Mesothelial cell of epicardium (in vitro differentiated cells): Measurements from ENCODE around the gene ZNRF1. TPM values are rescaled to one million over a fixed set of nuclear protein-coding genes. Genes with fewer than 3 reads are reported as not detected.

Experiments used
- DNase-seq, 2 experiments: peaks; one replicate each; pipeline ENCODE4 v3.0.0; 2021; ENCODE audit warnings: low spot score in 2 of 2; ENCODE audit not compliant: unreplicated experiment in 2 of 2
- H3K27ac Mint-ChIP-seq: 2 replicates; pipeline ENCODE4 v1.8.0; 2021; ENCODE audit warnings: mixed read lengths
- H3K27me3 Mint-ChIP-seq: 2 replicates; pipeline ENCODE4 v1.8.0; 2021; ENCODE audit warnings: low read depth, mixed read lengths
- H3K36me3 Mint-ChIP-seq: 2 replicates; pipeline ENCODE4 v1.8.0; 2021; ENCODE audit warnings: mixed read lengths
- H3K4me1 Mint-ChIP-seq: 2 replicates; pipeline ENCODE4 v1.8.0; 2021; ENCODE audit warnings: mixed read lengths
- H3K4me3 Mint-ChIP-seq: 2 replicates; pipeline ENCODE4 v1.8.0; 2021; ENCODE audit warnings: mild to moderate bottlenecking, moderate library complexity, mixed read lengths
- H3K9me3 Mint-ChIP-seq: 2 replicates; pipeline ENCODE4 v1.8.0; 2021; ENCODE audit warnings: mixed read lengths
- total RNA-seq: library from RNA; stranded (reverse); gene quantifications from 3 replicates; pipeline ENCODE4 v1.2.1, GENCODE V29; 2021
- TF ChIP-seq, protein P1 (sequence below): fragments of 200-600 bp; sonication (generic); IDR thresholded peaks from one replicate; pipeline ENCODE4 v1.5.0; 2021; ENCODE audit warnings: antibody characterized with exemption; ENCODE audit not compliant: unreplicated experiment

The ZNRF1 gene
- total RNA-seq, 1 donor from 2014 or later: 52.9 TPM

- Mint-ChIP-seq H3K27me3 (no peaks in the 10 kb centered on the region), H3K9me3 (peaks cover 6% of the 10 kb centered on the region), H3K27ac (peak overlapping the region; percentile 69), H3K4me3 (no peak overlapping the region), H3K36me3 (peaks cover 12% of the 10 kb centered on the region), H3K4me1 (peaks cover 20% of the 10 kb centered on the region)
- no peak for DNase-seq
- TF ChIP-seq, protein P1, sequence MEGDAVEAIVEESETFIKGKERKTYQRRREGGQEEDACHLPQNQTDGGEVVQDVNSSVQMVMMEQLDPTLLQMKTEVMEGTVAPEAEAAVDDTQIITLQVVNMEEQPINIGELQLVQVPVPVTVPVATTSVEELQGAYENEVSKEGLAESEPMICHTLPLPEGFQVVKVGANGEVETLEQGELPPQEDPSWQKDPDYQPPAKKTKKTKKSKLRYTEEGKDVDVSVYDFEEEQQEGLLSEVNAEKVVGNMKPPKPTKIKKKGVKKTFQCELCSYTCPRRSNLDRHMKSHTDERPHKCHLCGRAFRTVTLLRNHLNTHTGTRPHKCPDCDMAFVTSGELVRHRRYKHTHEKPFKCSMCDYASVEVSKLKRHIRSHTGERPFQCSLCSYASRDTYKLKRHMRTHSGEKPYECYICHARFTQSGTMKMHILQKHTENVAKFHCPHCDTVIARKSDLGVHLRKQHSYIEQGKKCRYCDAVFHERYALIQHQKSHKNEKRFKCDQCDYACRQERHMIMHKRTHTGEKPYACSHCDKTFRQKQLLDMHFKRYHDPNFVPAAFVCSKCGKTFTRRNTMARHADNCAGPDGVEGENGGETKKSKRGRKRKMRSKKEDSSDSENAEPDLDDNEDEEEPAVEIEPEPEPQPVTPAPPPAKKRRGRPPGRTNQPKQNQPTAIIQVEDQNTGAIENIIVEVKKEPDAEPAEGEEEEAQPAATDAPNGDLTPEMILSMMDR: no peak
Measured at GRCh38 chr16:75053791-75054555, 55.1 kb downstream of the ZNRF1 start.

DNA sequence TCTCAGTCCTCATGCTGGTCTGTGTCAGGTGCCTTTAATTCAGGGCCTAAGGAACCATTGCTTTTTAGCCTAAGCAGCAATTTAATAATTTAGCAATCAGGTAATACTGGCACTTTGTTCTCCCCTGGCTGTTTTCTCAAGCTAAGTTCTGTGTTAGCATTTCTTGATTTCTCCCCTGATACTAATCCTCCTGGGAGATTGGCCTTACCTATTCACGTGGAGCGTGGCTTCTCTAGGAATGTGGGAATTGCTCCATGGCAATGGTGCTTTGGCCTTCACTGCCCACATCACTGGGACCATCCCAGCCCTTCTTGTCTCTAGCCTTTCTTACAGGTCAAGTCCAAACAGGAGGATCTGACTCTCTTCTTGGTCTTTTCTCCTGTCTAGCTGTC, 55.7 kb downstream of the ZNRF1 start:
- Mint-ChIP-seq H3K36me3 (peaks cover 11% of the 10 kb centered on the region), H3K27ac (peak overlapping the region; percentile 40), H3K27me3 (no peaks in the 10 kb centered on the region), H3K4me1 (peaks cover 24% of the 10 kb centered on the region), H3K4me3 (no peak overlapping the region), H3K9me3 (peaks cover 5% of the 10 kb centered on the region)
- no peak for DNase-seq
- TF ChIP-seq, protein P1: no peak

- no peaks in the 10 kb centered on the region for H3K36me3 Mint-ChIP-seq
- H3K4me3 Mint-ChIP-seq: no peak overlapping the region
- no peaks in the 10 kb centered on the region for H3K27me3 Mint-ChIP-seq
- DNase-seq: no peak
- TF ChIP-seq, protein P1: no peak
- H3K9me3 Mint-ChIP-seq: no peaks in the 10 kb centered on the region
- peak overlapping the region; percentile 69 for H3K27ac Mint-ChIP-seq
- H3K4me1 Mint-ChIP-seq: peaks cover 55% of the 10 kb centered on the region
Measured at GRCh38 chr16:75058806-75059205, 60.0 kb downstream of the ZNRF1 start.

DNA sequence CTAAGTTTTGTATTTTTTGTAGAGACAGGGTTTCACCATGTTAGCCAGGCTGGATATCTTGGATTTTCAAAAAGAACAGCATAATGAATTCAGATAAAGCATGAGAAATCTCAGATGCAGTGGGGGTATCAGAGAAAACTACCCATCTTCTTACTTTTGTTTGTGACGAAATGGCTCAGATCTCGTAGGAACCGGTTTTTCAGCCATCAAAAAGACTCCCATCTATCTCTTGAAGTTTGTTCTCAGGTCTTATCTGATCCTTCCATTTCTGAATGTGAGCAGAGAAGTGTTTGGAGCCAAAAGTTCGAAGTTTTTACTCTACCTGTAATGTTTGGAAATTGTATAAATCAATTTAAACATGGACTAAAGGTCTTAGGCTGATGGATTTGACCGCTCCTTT, 60.6 kb downstream of the ZNRF1 start:
- Mint-ChIP-seq H3K9me3 (no peaks in the 10 kb centered on the region), H3K4me3 (no peak overlapping the region), H3K27me3 (no peaks in the 10 kb centered on the region), H3K36me3 (no peaks in the 10 kb centered on the region), H3K27ac (peak overlapping the region; percentile 96), H3K4me1 (peaks cover 51% of the 10 kb centered on the region)
- DNase-seq: no peak
- TF ChIP-seq, protein P1: no peak

- peaks cover 59% of the 10 kb centered on the region for H3K4me1 Mint-ChIP-seq
- no peaks in the 10 kb centered on the region for H3K27me3 Mint-ChIP-seq
- no peak overlapping the region for H3K27ac Mint-ChIP-seq
- TF ChIP-seq, protein P1: no peak
- no peaks in the 10 kb centered on the region for H3K9me3 Mint-ChIP-seq
- no peaks in the 10 kb centered on the region for H3K36me3 Mint-ChIP-seq
- H3K4me3 Mint-ChIP-seq: no peak overlapping the region
- no peak for DNase-seq
Measured at GRCh38 chr16:75060723-75061122, 61.9 kb downstream of the ZNRF1 start.

GRCh38 chr16:75061669-75062068, 62.8 kb downstream of the ZNRF1 start:
- no peak for DNase-seq
- Mint-ChIP-seq H3K27ac (peak overlapping the region; percentile 61), H3K27me3 (no peaks in the 10 kb centered on the region), H3K4me1 (peaks cover 59% of the 10 kb centered on the region), H3K36me3 (no peaks in the 10 kb centered on the region), H3K9me3 (no peaks in the 10 kb centered on the region), H3K4me3 (no peak overlapping the region)
- TF ChIP-seq, protein P1: no peak
